ENCODE data around the gene TRIM67.

- TF ChIP-seq CTCF (IDR thresholded peaks at IDR 0.05) (no peak), REST (IDR thresholded peaks at IDR 0.05; ENCODE audit: insufficient read depth in 1 of 2, low read depth in 2 of 2, low read length in 1 of 2) (no peak), SIN3A (IDR thresholded peaks at IDR 0.05; ENCODE audit: borderline replicate concordance, insufficient read depth, low read depth, low read length) (no peak), TCF7L2 (IDR thresholded peaks at IDR 0.05; ENCODE audit: low read depth, low read length) (no peak), POLR2AphosphoS5 (IDR thresholded peaks at IDR 0.05; ENCODE audit: low read depth, low read length) (no peak)
Observed at GRCh38 chr1:231144416-231145193, 17.3 kb upstream of the TRIM67 start.

All from Panc1 (cell line).